RWPE2 (cell line): ENCODE data around the gene ACTA1.
"Not testable (repeated sequence)": the region's sequence is repeated elsewhere in the genome, so short reads cannot be mapped to it uniquely, and the experiment has no call there.

ENCODE experiments used
- ATAC-seq: fragments of 200-7000 bp; cut with Tn5 transposase; 3 replicates; pipeline ENCODE4 v1.9.1; 2021; ENCODE audit warnings: low read depth
- DNase-seq: peaks from one replicate; pipeline ENCODE4 v3.0.0-alpha.2; 2020; ENCODE audit warnings: low spot score
- H3K27ac ChIP-seq: fragments of 450-650 bp; 2 replicates; pipeline ENCODE4 v1.5.1; 2017; ENCODE audit warnings: mild to moderate bottlenecking; ENCODE audit not compliant: poor library complexity, severe bottlenecking
- H3K27me3 ChIP-seq: fragments of 250-450 bp; sonication (Bioruptor Pico); 2 replicates; pipeline ENCODE4 v1.5.1; 2021; ENCODE audit warnings: mild to moderate bottlenecking, moderate library complexity; ENCODE audit not compliant: insufficient read depth, poor library complexity, severe bottlenecking
- H3K36me3 ChIP-seq: fragments of 250-450 bp; sonication (Bioruptor Pico); 2 replicates; pipeline ENCODE4 v1.5.1; 2020; ENCODE audit warnings: low read depth, mild to moderate bottlenecking, moderate library complexity
- H3K4me1 ChIP-seq: fragments of 250-450 bp; sonication (Bioruptor Pico); 2 replicates; pipeline ENCODE4 v1.5.1; 2021; ENCODE audit warnings: mild to moderate bottlenecking, moderate library complexity; ENCODE audit not compliant: insufficient read depth, poor library complexity, severe bottlenecking
- H3K4me3 ChIP-seq: fragments of 250-450 bp; sonication (Bioruptor Pico); 2 replicates; pipeline ENCODE4 v1.5.1; 2021; ENCODE audit warnings: mild to moderate bottlenecking, moderate library complexity; ENCODE audit not compliant: severe bottlenecking
- H3K9me3 ChIP-seq: fragments of 250-450 bp; sonication (Bioruptor Pico); 2 replicates; pipeline ENCODE4 v1.5.1; 2021; ENCODE audit warnings: mild to moderate bottlenecking, moderate library complexity; ENCODE audit not compliant: severe bottlenecking
- CTCF ChIP-seq: fragments of 450-650 bp; IDR thresholded peaks from one replicate; pipeline ENCODE4 v1.5.1; 2017; ENCODE audit warnings: mild to moderate bottlenecking, moderate library complexity; ENCODE audit not compliant: poor library complexity, severe bottlenecking

The ACTA1 gene

GRCh38 chr1:229434005-229434640 lies at the start of gene ACTA1:
Gene ACTA1, minus strand, starts transcription at chr1:229434094. Its CDS starts 979 bp downstream, at chr1:229433115.
- Histone ChIP-seq H3K36me3 (no peaks in the 10 kb centered on the region), H3K27ac (no peak within 1 kb of the TSS), H3K4me1 (no peaks in the 10 kb centered on the region), H3K9me3 (no peaks in the 10 kb centered on the region), H3K27me3 (peaks cover 53% of the 10 kb centered on the region), H3K4me3 (no peak within 1 kb of the TSS)
- no peak for TF ChIP-seq CTCF
- ATAC-seq (no peak), DNase-seq (no peak)

- no peak overlapping the region for H3K4me3 ChIP-seq
- DNase-seq (no peak), ATAC-seq (no peak)
- peaks cover 7% of the 10 kb centered on the region; the same call in 1 of the 2 replicates for H3K36me3 ChIP-seq
- no peak overlapping the region for H3K27ac ChIP-seq
- no peaks in the 10 kb centered on the region for H3K27me3 ChIP-seq
- H3K4me1 ChIP-seq, result no peaks in the 10 kb centered on the region
- no peak for TF ChIP-seq CTCF
- no peaks in the 10 kb centered on the region for H3K9me3 ChIP-seq
Measured at GRCh38 chr1:229482511-229482910, 48.6 kb upstream of the ACTA1 start.

- Histone ChIP-seq H3K9me3 (no peaks in the 10 kb centered on the region), H3K4me3 (no peak overlapping the region), H3K27ac (no peak overlapping the region), H3K27me3 (no peaks in the 10 kb centered on the region), H3K36me3 (peaks cover 10% of the 10 kb centered on the region; the same call in 1 of the 2 replicates), H3K4me1 (no peaks in the 10 kb centered on the region)
- ATAC-seq (no peak), DNase-seq (no peak)
- TF ChIP-seq CTCF, result no peak
Measured at GRCh38 chr1:229480495-229480894, 46.6 kb upstream of the ACTA1 start.

- DNase-seq (no peak), ATAC-seq (no peak)
- no peak overlapping the region for H3K4me3 ChIP-seq
- H3K27me3 ChIP-seq, result no peaks in the 10 kb centered on the region
- no peak for TF ChIP-seq CTCF
- no peaks in the 10 kb centered on the region for H3K9me3 ChIP-seq
- no peaks in the 10 kb centered on the region for H3K4me1 ChIP-seq
- no peak overlapping the region for H3K27ac ChIP-seq
- H3K36me3 ChIP-seq, result peaks cover 9% of the 10 kb centered on the region; the same call in 1 of the 2 replicates
Measured at GRCh38 chr1:229479660-229480399, 45.9 kb upstream of the ACTA1 start.

- Histone ChIP-seq H3K4me3 (no peak overlapping the region), H3K27ac (no peak overlapping the region), H3K4me1 (no peaks in the 10 kb centered on the region), H3K27me3 (no peaks in the 10 kb centered on the region), H3K9me3 (no peaks in the 10 kb centered on the region), H3K36me3 (peaks cover 9% of the 10 kb centered on the region; the same call in 1 of the 2 replicates)
- ATAC-seq (no peak), DNase-seq (no peak)
- no peak for TF ChIP-seq CTCF
Measured at GRCh38 chr1:229478852-229479251, 45.0 kb upstream of the ACTA1 start.

- H3K36me3 ChIP-seq, H3K27ac ChIP-seq, H3K4me3 ChIP-seq, H3K9me3 ChIP-seq, ATAC-seq, H3K4me1 ChIP-seq, H3K27me3 ChIP-seq, DNase-seq: not testable (repeated sequence)
Measured at GRCh38 chr1:229475859-229476258, 42.0 kb upstream of the ACTA1 start.
